Esophagus squamous epithelium (tissue), 4 donors: ENCODE data around the gene NEDD4.

Experiments used
- POLR2A ChIP-seq, 4 donors: fragments of 450-650 bp; IDR thresholded peaks; one replicate each; pipeline ENCODE4 v1.6.1; 2017; ENCODE audit warnings: antibody characterized with exemption in 4 of 4, mild to moderate bottlenecking in 4 of 4, moderate library complexity in 3 of 4
- TF ChIP-seq, protein P1 (sequence below), 6 experiments: fragments of 450-650 bp in 4 of 6; fragments of 200-600 bp in 2 of 6; sonication (generic) in 2 of 6; IDR thresholded peaks; one replicate each; pipeline ENCODE4 v1.5.1; 2016 to 2019; ENCODE audit warnings: antibody characterized with exemption in 6 of 6, mild to moderate bottlenecking in 4 of 6, moderate library complexity in 4 of 6

DNA sequence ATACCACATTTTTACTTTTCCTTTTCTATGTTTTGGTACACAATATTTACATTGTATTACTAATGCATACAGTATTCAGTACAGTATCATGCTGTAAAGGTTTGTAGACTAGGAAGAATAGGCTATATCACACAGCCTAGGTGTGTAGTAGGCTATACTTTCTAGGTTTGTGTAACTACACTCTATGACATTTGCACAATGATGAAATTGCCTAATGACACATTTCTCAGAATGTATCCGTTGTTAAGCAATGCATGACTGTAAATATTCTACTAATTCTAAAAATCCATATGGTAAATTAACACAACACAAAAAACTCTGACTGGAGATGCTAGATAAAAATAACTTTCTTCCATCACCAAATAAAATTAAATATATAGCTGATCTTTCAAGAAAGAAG lies 16.2 kb downstream of the NEDD4 start:
- TF ChIP-seq POLR2A (IDR thresholded peaks at IDR 0.05): no peak
- TF ChIP-seq, protein P1, sequence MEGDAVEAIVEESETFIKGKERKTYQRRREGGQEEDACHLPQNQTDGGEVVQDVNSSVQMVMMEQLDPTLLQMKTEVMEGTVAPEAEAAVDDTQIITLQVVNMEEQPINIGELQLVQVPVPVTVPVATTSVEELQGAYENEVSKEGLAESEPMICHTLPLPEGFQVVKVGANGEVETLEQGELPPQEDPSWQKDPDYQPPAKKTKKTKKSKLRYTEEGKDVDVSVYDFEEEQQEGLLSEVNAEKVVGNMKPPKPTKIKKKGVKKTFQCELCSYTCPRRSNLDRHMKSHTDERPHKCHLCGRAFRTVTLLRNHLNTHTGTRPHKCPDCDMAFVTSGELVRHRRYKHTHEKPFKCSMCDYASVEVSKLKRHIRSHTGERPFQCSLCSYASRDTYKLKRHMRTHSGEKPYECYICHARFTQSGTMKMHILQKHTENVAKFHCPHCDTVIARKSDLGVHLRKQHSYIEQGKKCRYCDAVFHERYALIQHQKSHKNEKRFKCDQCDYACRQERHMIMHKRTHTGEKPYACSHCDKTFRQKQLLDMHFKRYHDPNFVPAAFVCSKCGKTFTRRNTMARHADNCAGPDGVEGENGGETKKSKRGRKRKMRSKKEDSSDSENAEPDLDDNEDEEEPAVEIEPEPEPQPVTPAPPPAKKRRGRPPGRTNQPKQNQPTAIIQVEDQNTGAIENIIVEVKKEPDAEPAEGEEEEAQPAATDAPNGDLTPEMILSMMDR (IDR thresholded peaks at IDR 0.05): no peak
